Activated T-cell treated with anti-CD3 and anti-CD28 coated beads for 4 hours (primary cell): ENCODE measurements around the gene SLCO4A1.

Source experiments
- DNase-seq: peaks from one replicate; pipeline ENCODE4 v3.0.0-alpha.2; 2020

The SLCO4A1 gene

DNA sequence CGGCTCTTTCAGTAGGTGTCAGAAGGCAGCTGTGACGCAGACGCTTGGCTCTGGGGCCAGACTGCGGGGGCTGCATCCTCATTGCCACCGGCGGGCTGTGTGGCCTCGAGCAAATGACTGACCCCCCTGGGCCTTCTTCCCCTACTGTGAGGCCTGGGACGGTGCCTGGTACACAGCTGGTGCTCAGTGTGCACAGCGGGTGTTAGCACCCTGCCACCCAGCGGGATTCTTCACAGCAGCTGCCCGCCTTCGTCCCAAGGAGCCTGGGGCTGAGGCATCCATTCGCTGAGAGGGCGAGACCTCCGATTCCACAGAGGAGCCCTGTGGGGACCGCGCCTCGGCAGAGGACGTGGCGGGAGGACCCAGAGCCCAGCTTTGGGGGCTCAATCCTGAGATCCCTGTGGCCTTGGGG lies 10.6 kb downstream of the SLCO4A1 start:
- no peak for DNase-seq

DNA sequence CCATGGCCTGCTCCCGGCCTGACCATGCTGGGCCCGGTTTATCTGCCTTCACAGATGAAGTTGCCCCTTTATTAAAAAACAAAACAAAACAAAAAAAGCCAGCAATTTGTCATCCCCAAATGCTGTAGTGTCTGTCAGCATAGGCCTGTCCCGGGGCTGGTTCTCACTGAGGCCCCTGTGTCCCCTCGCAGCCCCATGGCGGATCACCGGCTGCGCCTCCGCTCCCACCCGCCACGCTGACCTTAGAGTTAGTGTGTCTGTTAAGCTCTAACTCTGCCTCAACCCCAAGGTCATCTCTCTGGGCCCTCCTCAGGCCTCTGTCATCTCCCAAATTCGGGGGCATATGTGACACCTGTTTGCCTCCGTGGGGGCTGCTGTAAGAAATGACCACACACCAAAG lies 11.1 kb downstream of the SLCO4A1 start:
- DNase-seq = no peak

DNA sequence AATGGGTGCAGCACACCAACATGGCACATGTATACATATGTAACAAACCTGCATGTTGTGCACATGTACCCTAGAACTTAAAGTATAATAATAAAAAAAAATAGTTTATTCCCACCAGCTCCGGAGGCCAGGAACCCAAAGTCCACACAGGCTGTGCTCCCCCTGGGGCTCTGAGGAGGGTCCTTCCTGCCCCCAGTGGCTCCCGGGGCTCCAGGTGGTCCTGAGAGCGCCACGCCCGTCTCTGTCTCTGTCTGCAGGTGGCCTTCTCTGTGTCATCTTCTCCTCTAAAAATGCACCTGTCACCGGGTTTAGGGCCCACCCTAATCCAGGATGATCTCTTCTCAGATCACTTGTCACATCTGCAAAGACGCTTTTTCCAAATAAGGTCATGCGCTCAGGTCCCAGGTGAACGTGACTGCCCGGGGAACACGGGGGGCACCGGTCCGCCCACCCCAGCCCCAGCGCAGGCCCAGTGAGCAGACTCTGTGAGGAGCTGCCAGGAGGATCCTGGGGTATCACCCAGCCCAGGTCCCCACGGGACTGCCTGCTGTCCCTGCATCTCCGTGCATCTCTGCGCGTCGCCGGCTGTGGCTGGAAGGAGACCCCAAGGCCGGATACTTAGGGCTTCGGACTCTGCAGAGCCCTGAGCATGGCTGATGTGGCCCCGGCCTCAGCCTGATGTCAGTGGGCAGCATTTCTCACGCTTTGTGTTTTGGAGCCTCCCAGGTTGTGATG lies 11.8 kb downstream of the SLCO4A1 start:
- no peak for DNase-seq

DNA sequence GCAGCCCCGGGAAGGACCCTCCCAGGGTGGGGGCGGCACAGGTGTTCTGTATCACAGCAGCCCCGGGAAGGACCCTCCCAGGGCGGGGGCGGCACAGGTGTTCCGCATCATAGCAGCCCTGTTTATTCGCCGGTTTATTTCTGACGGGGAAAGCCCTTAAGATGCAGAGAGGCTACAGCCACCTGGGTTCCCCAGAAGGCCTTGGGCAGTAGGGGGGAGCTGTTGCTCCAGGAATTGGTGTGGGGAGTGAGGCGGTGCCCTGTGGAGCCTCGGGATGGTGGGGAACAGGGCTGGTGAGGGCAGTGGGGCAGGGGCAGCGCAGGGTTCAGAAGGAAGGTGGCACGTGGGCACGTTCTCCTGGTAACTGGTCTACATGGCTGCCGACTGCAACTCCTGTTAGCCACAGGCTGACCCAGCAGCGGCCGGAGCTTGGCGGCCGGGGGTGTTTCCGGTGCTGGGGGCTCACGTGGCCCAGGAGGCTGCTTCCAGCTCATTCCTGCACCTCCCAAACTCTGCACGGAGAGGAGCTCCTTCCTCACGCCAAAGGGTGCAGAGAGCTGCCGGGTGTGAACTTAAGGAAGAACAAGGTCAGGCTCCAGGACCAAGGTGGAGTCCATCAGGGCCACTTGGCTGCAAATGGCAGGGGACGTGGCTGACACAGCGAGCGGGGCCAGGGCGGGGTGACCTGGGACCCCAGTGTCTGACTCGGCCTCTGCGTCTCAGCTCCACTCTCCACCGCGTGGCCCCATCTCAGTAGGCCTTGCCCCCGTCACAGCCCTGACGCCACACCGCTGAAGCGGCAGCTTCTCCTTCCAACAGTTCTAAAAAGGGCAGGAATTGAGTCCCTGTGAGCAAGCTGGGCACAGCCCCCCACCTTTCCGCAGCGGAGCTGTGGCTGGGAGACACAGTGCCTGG lies 13.2 kb downstream of the SLCO4A1 start:
- DNase-seq = no peak

DNA sequence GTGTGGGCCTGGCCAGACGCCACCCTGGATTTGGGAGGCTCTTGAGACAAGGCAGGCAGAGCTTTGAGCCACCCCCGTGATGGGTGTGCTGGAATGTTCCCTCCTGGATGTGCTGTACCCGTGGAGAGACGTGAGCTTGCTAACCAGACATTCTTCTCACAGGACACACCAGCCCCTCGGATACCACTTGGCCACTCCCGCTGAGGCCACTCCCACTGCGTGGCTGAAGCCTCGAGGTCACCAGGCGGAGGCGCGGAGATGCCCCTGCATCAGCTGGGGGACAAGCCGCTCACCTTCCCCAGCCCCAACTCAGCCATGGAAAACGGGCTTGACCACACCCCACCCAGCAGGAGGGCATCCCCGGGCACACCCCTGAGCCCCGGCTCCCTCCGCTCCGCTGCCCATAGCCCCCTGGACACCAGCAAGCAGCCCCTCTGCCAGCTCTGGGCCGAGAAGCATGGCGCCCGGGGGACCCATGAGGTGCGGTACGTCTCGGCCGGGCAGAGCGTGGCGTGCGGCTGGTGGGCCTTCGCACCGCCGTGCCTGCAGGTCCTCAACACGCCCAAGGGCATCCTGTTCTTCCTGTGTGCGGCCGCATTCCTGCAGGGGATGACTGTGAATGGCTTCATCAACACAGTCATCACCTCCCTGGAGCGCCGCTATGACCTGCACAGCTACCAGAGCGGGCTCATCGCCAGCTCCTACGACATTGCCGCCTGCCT lies 14.1 kb downstream of the SLCO4A1 start:
- no peak for DNase-seq

DNA sequence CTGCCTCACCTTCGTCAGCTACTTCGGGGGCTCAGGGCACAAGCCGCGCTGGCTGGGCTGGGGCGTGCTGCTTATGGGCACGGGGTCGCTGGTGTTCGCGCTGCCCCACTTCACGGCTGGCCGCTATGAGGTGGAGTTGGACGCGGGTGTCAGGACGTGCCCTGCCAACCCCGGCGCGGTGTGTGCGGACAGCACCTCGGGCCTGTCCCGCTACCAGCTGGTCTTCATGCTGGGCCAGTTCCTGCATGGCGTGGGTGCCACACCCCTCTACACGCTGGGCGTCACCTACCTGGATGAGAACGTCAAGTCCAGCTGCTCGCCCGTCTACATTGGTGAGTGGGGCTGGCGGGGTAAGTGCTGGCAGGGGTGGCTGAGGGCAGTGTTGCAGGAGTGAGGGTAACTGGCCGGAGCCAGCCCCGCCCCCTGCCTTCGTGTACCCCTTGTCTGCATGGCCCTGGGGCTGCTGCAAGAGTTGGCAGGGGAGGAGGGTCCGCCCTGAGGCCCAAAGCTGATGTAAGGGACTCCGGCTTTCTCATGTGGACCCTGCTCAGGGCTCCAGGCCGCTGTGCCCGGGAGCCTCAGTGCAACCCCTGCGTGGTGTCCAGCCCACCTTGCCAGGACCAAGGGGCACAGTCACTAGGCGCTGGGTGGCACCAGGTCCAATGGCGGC lies 14.8 kb downstream of the SLCO4A1 start:
- DNase-seq = no peak

DNA sequence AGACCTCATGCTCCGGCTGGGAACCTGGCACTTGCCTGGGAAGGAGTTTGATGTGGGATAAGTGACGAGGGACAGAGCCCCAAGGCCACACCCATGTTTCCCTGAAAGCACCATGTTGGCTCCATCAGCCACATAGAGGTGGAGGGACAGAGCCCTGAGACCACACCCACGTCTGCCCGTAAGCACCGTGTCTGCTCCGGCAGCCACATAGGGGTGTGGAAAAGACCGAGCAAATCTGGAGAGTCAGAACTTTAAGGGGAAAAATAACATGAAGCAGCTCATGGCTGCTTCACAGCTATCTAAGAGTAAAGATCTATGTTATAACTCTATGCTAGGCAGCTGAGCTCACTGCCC lies 15.3 kb downstream of the SLCO4A1 start:
- DNase-seq = no peak

DNA sequence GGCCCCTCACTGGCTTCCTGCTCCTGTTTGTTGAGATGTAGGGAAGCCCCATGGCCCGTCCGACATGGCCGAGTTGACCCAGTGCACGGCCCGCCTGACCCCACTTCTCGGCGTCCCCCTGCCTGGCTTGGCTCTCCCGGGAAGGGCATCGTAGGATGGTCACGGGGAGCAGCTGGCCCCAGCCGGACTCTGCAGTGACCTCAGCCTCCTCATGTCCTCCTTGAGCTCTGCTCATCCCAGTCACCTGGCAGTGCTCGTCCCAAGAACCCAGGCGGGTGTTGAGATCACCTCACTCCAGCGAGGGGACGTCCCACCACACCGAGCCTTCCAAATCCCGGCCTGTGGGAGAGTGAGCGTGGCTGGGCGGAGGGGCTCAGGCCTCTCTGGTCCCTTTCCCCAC lies 15.7 kb downstream of the SLCO4A1 start:
- no peak for DNase-seq

DNA sequence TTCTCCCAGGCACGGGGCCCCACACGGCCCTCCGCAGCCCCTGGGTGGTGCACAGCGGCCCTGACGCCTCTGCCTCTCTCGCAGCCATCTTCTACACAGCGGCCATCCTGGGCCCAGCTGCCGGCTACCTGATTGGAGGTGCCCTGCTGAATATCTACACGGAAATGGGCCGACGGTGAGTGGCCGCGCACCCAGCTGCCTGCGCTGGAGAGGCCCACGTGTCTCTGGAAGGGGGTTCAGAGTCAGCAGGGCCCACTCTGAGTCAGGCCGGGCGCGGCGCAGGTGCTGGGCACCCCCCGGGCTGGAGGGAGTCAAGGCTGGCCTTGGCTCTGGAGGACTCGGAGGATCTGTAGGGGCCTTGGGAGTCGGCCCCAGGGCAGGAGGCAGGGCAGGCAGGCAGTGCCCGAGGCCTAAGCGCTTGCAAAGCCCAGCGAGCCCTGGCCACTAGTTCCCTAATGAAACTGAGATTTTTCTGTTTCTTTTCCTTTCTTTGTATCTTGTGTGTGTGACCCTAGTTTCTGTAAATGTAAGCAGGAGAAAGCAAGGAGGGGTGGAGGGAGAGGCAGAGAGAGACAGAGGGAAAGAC lies 16.4 kb downstream of the SLCO4A1 start:
- DNase-seq = no peak

DNA sequence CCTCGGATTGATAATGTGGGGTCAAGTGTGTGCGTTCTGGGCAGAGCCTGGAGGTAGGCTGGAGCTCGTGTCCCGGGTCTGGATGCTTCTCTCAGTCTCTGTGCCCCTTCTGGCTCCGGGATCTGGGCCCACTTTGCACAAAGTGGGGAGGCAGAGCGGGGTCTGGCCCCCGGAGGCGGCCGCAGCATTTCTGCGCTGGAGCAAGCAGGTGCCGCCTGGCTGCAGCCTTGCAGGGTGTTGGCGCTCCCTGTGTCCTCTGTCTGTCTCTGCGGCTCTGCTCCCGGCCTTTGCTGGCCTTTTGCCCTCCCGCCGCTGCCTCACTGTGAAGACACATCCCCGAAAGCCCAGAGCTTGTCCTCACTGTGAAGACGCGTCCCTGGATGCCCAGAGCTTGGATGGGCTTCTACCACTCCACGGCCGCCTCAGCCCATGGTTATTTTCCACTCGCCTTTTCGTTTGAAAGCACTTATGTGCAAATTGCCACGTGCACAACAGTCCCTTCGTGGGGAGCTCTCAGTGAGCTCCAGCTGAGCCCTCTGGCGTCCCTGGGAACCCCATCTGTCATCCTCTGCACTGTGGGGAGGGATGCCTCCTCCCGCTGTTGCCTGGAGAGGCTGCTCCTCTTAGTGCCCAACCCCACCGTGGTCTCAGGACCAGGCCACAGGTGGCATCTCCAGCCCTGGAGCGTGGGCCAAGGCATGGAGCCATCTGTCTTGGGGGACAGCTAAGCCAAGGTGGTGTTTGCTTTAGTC lies 17.4 kb downstream of the SLCO4A1 start:
- no peak for DNase-seq

DNA sequence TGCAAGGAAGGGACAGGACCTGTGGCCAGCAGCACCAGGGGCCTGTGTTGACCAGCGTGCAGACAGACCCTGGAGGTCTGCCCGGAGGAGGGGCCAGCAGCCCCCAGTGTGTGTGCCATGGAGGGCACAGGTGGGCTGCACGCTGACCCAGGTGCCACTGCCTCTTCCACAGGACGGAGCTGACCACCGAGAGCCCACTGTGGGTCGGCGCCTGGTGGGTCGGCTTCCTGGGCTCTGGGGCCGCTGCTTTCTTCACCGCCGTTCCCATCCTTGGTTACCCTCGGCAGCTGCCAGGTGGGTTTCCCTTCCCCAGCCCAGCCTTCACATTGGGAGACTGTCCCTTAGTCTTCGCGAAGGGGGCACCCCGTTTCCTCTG lies 17.9 kb downstream of the SLCO4A1 start:
- no peak for DNase-seq

DNA sequence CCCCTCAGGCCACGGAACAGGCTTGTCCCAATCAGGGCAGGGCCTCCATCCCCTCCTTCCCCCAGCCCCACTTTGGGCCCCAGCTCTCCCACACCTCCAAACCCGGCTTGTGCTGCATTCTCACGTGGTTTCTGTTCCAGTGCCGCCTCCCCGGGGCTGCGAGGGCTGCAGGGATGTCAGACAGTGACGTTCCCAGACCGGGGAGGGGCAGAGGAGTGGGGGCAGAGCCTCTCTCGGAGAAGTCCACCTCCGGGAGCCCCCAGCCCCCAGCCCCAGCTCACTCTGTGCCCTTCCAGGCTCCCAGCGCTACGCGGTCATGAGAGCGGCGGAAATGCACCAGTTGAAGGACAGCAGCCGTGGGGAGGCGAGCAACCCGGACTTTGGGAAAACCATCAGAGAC lies 18.5 kb downstream of the SLCO4A1 start:
- DNase-seq = no peak

DNA sequence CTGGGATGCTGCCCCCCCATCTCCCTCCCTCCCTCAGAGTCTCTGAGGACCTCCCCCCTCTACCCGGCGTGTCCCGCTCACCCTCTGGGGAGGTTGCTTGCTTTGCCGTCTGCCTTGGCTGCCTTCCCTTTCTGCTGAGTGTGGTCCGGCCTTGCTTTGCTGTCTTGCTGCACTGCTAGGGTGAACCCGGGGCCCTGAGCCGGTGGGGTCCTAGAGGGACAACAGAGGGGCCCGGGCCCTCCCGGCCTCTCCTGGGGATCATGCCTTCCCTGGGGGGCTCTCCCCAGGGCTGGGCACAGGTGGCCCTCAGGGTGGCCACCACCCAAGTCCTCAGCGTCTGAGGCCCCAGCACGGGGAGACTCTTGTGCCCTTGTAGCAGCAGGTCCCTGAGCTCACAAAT lies 19.3 kb downstream of the SLCO4A1 start:
- DNase-seq = no peak

DNA sequence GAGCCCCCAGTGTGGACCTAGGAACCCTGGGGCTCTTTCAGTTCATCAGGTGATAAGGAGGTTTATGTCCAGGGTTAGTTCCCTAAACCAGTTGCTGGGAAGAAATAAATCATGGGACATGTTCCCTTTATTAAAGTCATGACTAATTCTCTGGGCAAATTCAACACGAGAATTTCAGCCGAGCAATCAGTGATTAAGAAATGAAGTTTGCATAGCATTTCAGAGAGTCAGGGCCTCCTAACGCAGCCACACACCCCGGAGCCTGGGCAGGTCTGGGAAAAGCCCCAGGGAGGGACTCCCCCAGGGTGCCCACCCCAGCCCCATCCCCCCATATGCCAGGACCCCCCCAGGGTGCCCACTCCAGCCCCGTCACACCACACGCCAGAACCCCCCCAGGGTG lies 20.1 kb downstream of the SLCO4A1 start:
- DNase-seq = no peak

DNA sequence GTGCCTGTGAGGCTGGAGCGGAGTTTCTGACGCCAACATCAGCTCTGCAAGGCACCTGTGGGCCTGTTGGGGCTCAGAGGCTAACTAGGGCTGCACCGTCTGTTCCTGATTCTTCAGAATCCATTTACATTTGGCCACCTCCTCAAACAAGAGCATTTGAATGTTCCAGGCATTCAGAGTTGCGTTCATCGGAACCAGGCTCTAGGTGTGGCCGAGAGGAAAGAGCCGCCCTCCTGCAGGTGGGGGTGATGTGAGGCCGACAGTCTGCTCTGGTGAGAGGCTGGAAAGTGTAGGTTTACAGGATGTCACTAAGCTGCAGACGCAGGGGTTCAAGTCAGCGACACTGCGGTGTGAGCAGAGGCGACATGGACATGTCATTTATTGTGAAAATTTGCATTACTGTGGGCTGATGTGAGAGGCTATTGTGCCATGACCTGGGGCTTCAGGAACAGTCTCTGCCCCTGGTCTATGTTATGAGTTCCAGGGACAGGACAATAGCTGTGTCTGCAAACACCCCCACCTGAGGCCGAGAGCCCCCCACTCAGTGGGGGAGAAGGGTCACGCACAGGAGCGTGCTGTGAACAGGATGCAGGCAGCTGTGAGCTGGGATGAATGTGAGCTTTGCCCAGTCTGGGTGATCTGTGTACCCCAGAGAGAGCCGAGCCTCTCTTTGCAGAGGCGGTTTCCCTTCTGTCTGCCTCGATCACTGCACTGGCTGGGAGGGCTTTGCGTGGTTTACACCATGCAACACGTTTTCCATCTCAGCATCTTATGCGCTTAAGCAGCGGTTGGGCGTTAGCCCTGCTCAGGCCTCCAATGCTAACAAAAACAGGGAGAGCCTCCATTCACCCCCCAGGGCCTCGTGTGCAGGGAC lies 21.1 kb downstream of the SLCO4A1 start:
- DNase-seq = no peak

DNA sequence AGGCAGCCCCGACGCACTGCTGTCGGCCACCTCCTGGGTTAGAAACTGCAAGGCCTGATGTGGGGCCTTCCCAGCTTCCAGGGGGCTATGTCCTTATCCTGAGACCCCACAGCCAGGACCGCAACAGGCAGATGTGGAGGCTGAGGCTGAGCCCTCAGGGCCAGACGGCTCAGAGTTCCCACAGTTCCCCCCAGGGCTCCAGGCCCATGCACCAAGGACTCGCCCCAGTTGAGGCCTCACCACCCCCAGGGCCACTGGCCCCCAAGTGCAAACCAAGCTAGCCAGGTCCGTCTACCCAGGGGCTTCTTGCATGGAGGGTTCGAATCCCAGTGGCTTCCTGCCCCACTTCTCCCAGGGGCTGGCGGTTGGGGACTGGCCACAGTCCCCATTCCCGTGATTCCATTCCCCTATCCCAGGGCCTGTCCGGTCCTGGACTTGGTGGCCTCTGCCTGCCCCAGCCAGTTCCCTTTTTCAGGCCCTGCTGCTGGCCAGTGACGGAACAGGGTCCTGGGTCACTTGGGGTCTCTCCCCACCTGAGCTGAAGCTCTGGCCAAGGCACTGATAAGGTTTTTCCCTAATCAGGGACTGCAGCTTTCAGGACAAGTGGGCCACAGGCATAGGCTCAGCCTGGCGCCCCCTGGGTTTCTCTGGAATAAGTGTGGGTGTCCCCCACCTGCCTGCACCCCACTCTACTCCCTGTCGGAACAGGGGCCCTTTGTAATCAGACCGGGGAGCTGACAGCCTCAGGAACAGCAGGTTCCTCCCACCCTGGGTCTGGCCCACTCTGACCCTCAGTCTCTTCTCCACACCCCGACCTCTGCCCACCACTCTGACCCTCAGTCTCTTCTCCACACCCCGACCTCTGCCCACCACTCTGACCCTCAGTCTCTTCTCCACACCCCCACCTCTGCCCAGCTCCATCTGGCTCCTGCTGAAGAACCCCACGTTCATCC lies 22.0 kb downstream of the SLCO4A1 start:
- DNase-seq = no peak

DNA sequence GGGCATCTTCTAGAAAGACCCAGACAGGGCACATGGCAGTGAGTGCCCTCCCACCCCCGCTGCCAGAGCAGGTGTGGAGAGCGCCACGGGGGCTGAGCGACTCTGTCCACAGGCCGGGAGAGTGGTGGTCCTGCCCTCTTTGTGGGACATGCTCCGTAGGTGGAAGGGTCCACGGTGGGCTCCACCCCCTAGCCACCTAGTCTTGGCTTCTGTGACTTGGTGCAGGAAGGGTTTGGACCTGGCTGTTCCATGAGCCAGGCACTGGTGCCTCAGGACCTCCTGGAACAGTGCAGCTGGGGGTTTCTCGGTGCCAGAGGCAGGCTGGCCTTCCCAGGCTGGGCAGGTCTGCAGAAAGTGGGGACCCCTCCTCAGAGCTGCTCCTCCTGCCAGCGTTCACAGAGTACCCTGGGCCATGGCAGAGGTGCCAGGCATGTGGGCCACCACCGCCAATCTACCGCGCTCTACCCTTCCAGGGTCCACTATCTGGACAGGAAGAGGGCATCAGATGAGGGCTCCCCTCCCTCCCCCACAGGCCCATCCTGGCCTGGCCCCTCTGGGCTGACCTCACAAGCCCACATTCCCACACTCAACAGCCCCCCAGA lies 23.0 kb downstream of the SLCO4A1 start:
- DNase-seq = no peak

DNA sequence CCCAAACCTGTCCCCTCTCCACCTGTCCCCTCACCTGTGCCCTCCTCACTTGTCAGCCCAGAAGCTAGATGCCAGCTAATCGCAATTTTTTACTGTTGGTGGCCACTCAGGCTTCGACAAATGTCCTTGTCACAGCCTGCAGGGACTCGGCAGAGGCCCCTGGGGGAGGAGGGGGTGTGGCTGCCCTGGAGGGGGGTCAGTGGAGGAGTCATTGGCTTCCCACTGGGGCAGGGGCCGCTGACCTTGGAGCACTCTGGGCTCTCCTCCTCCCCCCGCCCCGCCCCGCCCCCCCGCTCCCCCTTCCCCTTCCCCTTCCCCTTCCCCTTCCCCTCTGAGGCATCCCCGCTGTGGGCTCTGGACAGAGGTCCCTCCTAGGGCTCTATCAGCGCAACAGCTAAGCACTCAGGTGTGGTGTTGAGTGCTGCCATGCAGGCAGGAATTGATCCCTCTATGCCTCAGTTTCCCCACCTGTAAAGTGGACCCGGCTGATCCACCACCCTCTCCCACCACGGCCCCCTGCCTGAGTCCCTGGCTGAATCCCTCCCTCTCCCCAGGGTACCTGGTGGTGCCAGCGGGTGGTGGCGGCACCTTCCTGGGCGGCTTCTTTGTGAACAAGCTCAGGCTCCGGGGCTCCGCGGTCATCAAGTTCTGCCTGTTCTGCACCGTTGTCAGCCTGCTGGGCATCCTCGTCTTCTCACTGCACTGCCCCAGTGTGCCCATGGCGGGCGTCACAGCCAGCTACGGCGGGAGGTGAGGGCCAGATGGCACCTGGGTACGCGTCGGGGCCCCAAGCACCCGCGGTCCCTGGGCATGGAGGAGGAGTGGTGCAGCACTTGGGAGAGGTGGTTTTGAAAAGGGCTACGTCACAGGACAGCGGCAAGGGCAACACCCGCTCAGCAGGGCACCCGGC lies 23.8 kb downstream of the SLCO4A1 start:
- DNase-seq = no peak
